HCT116 (cell line): ENCODE results near the gene RFPL3.

Experiments
- ATF3 ChIP-seq: IDR thresholded peaks from 2 replicates; pipeline ENCODE4 v1.6.1; 2012
- CTCF ChIP-seq, 3 experiments: fragments of 200-600 bp in 1 of 3; sonication (generic) in 1 of 3; IDR thresholded peaks in 2 of 3; conservative IDR thresholded peaks in 1 of 3; 2 replicates each; pipeline ENCODE4 v1.5.1; 2012 to 2017; ENCODE audit warnings: low read depth in 2 of 3, low read length in 2 of 3, antibody characterized with exemption in 1 of 3, borderline replicate concordance in 1 of 3, control low read depth in 1 of 3, mild to moderate bottlenecking in 1 of 3, mixed read lengths in 1 of 3, mixed run types in 1 of 3, moderate library complexity in 1 of 3; ENCODE audit not compliant: insufficient read depth in 1 of 3
- EZH2 ChIP-seq: fragments of 200-600 bp; sonication (generic); IDR thresholded peaks from 2 replicates; pipeline ENCODE4 v1.6.1; 2017; ENCODE audit warnings: antibody characterized with exemption, mixed run types
- FOSL1 ChIP-seq: IDR thresholded peaks from 2 replicates; pipeline ENCODE4 v1.6.1; 2012; ENCODE audit warnings: low read depth
- JUND ChIP-seq: IDR thresholded peaks from 2 replicates; pipeline ENCODE4 v1.6.1; 2012
- MAX ChIP-seq: IDR thresholded peaks from 2 replicates; pipeline ENCODE4 v1.6.1; 2012
- POLR2A ChIP-seq: IDR thresholded peaks from 2 replicates; pipeline ENCODE4 v1.7.0; 2011; ENCODE audit warnings: borderline replicate concordance; ENCODE audit not compliant: insufficient read depth, insufficient read length; ENCODE audit errors: extremely low read depth
- POLR2AphosphoS5 ChIP-seq: IDR thresholded peaks from 2 replicates; pipeline ENCODE4 v1.6.1; 2011; ENCODE audit warnings: mild to moderate bottlenecking, low read depth, low read length, moderate library complexity
- ZFX ChIP-seq: fragments of 450-650 bp; IDR thresholded peaks from 2 replicates; pipeline ENCODE4 v1.6.1; 2017

GRCh38 chr22:32335471-32335870, 22.2 kb upstream of the RFPL3 start:
- TF ChIP-seq CTCF (IDR thresholded peaks at IDR 0.05 in 2 of 3, conservative IDR thresholded peaks at IDR 0.05 in 1 of 3; ENCODE audit: borderline replicate concordance in 1 of 3, insufficient read depth in 1 of 3, low read depth in 2 of 3, low read length in 2 of 3), result no peak
- no peak for TF ChIP-seq EZH2
- no peak for TF ChIP-seq POLR2A
- TF ChIP-seq ZFX, result no peak
- TF ChIP-seq JUND, result no peak
- TF ChIP-seq MAX, result no peak
- TF ChIP-seq ATF3, result no peak
- no peak for TF ChIP-seq POLR2AphosphoS5
- no peak for TF ChIP-seq FOSL1
